Ammon's horn (tissue), 1 donor: Measurements from ENCODE around the gene POU2F2.
A peak's percentile ranks its signal among the peaks of the same experiment; 100 is the strongest.

Experiments used
- DNase-seq: peaks from one replicate; pipeline ENCODE4 v3.0.0-alpha.2; 2016; ENCODE audit warnings: low spot score

Gene POU2F2

DNA sequence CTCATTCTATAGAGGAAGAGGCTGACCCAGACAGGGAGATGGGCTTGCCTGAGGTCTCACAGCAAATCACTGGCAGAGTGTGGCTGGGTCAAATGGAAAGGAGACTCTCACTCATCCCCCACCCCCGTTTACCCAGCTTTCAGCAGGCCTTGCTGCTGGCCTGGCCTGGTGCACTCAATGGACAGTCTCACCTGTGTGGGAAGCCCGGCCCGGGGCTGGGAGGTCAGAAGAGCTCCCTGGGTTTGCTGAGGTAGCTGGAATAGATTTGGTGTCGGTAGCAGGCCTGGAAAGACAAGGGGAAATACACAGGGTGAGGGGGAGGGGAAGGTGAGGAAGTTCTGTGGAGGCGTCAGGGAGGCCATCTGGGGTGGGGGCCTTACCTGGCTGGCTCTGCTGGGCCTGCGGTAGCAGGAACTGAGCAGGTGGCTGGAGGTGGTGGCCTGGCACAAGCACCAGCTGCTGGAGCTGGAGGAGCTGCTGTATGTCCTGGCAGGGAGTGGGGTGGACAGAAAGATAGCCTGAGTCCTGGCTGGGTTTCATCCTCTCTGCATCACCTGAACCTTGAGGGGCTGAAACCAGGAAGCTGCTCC, 32.8 kb downstream of the POU2F2 start:
- DNase-seq, result no peak

DNA sequence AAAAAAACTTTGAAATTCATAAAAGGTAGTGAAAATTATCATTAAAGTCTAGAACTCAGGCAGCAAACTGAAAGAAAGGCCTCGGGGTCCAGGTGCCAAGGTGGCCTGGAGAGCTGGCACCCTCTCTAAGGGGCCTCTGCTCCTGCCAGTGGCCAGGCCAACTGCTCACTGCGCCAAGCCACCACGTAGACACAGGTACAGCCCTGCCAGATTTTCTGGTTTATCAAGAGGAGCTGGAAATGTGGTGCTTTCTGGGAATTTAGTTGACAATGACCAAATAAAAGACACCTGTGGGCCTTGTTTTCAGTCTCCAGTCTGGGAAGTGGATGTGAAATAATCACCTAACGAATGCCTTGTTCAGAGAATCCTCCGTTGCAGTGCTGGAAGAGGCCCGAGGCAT, 33.5 kb downstream of the POU2F2 start:
- DNase-seq, result no peak

DNA sequence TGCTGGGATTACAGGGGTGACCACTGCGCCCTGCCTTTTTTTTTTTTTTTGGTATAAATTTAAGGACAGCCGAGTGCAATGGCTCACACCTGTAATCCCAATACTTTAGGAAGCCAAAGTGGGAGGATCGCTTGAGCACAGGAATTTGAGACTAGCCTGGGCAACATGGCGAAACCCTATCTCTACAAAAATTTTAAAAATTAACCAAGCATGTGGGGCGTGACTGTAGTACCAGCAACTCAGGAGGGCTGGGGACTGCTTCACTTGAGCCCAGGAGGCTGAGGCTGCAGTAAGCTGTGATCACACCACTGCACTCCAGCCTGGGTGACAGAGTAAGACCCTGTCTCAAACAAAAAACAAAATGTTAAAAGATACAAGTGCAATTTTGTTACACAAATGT, 34.8 kb downstream of the POU2F2 start:
- no peak for DNase-seq

DNA sequence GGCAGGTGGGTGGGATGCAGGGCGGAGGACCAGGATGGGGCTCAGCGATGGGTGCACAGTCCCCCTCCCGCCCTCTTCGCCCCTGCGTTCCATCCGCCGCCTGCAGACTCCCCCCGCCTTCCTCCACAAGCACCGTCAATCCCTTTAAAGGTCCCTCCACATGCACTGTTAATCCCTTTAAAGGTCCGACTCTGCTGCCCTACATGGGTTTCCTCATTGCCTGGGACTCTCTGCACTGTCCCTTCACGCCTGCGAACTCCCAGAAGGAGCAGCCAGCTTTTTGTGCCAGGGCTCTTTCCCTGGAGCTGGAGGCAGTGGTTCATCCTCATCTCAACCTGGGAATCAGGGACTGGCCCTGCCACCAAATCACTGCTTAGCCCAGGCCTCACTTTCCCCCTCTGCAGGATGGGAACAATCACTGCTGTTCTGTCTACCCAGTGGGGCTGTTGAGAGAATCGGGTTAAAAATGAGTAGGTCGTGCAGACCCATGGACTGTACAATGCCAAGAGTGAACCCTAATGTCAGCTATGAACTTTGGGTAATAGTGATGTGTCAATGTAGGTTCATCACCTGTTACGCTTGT, 35.9 kb downstream of the POU2F2 start:
- no peak for DNase-seq

GRCh38 chr19:42095814-42096230, 36.4 kb downstream of the POU2F2 start:
- no peak for DNase-seq

- no peak for DNase-seq
These were observed 37.0 kb downstream of the POU2F2 start for GRCh38 chr19:42095142-42095813.

DNA sequence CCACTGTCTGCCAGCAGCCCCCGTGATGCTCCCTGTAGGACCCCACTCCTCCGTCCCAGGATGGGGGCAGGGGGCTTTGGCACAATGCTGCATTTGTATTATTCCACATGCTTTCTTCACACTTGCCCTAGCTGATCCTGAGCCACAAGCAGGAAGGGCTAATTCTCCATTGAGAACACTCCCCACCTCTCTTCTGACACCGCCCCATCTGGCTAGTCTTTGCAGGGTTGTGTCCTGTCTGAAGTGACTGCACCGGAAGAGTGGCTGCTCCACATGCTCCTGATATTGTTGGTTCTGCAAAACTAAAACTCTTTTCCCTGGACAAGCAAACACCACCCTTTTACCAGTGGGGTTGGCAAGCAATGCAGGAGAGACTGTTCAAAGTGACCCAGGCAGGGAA, 38.3 kb downstream of the POU2F2 start:
- no peak for DNase-seq

DNA sequence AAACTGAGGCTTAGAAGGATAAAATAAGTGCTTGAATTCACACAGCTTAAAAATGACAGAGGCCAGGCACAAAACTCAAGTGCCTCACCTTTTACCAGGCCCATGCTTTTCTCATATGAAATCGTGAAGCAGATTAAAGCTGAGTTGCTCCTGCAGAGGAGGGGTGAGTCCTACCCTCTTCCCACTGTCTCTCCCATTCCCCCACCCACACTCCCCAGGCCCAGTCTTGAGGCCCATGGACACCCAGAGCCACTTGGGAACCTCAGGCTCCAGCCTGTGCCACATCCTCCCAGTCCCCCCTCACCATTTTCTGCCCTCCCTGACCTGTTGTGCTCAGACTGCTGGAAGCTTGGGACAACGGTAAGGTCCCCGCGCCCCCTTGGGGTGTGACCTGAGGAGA, 38.7 kb downstream of the POU2F2 start:
- DNase-seq, result no peak

- no peak for DNase-seq
These were observed 39.9 kb downstream of the POU2F2 start for GRCh38 chr19:42092350-42092749.

GRCh38 chr19:42091742-42092141, 40.5 kb downstream of the POU2F2 start:
- DNase-seq, result no peak

- no peak for DNase-seq
These were observed 40.9 kb downstream of the POU2F2 start for GRCh38 chr19:42091300-42091699.

DNA sequence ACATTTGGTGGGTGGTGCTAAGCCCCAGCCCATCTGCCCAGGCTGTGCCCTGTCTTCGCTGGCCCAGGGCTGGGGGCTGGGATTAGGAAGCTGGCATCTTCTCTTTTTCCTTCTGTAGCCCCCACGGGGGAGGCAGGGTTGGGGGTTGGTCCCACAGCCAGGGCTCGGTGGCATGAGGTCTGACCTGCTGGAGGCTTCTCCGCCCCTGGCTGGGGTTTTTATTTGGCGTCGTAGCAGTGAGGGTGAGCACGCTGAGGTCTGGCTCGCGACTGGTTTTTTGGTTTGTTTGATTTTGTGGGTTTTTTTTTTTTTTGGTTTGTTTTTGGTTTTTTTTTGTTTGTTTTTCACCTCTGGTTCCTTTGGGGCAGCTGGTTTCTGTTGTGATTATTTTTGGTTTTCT, 41.6 kb downstream of the POU2F2 start:
- no peak for DNase-seq

DNA sequence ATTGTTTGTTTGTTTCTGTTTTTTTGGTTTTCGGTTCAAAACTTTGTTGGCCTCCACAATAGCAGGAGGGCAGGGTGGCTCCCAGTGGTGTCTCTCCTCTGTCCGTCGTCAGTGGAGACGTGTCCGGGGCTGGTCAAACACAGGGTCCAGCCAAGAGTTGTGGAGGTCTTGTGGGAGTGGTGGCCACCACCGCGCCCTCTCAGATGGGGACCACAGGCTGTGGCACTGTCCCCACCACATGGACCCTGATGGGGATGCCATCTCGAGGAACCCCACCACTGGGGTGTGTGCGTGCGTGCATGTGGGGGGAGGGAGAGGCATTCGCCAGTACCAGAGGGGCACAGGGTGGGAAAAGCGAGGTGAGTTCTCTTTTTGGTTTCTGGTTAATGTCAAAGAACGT, 42.5 kb downstream of the POU2F2 start:
- DNase-seq, result no peak

- DNase-seq, result no peak
These were observed 43.0 kb downstream of the POU2F2 start for GRCh38 chr19:42089191-42089750.

DNA sequence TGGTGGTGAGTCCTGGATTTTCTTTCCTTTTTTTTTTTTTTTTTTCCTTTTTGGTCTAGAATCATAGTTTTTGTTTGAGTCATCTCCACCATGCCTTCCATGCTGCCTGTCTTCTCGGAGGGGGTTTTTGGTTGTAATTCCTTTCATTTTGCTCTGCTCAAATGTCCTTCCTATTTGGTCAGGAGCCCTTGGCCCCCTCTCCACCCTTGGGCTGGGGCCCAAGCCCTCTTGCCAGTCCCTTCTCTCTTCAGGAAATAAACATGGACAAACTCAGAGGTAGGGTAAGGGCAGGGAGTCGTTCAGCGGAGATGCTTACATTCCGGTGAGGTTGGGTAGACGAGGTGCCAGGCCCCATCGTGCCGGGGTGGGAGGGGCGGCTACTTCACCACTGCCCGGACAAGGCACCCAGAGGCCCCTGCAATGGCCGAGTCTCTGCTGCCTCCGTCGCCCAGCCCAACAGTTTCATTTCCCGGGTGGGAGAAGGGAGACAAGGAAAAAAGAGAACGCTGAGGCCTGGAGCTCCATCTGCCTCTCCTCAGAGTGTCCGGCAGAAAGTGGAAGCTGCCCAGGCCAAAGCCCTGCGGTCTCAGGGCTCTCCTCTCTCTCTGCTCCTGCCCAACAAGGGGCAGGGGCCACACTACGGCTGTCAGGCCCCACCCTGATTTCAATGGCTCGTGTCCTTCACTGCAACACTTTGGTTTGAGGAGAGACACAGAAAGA, 43.6 kb downstream of the POU2F2 start:
- no peak for DNase-seq

DNA sequence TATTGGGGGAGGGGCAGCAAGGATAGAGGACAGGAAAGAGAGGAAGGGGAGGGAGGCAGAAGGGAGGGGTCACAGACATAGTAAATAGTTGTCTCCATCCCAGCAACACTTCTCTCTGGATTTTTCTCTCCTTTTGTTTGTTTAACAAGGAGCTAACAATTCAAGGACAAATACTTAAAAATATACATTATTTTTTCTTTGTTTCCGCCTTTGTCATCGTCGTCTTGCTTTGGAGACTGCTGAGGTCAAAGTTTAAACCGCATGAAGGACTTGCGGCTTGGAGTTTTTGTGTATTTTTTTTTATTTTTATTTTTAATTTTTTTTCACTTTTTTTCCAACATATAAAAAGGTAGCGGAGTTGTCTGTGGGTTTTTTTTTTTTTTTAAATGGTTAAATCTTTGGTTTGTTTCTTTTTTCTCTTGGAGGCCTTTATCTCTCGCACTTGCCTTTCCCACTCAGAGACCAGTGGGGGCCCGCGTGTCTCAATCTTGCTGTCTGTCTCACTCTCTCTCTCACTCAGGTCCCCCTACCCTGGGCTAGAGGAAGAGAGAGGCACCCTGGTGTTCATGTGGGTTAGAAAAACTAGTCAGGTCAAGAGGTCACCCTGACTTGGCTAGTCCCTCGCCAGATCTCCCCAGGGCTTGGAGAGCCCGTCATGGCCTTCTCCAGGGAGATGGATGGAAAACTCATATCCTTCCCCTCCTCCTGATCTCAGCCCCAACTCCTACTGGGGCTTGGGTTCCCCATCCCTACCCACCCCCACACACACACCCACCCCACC, 45.3 kb downstream of the POU2F2 start:
- no peak for DNase-seq

- DNase-seq, result no peak
These were observed 46.0 kb downstream of the POU2F2 start for GRCh38 chr19:42086188-42086736.

DNA sequence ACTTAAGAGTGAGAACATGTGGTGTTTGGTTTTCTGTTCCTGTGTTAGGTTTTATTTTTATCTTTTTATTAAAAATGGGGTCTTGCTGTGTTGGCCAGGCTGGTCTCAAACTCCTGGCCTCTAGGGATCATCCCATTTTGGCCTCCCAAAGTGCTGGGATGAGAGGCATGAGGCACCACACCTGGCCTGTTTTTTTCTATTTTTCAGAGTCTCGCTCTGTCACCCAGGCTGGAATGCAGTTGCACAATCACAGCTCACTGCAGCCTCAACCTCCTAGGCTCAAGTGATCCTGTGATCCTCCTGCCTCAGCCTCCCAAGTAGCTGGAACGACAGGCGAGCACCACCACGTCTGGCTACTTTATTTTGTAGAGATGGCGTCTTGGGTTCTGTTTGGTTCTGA, 48.7 kb downstream of the POU2F2 start:
- DNase-seq, result no peak

GRCh38 chr19:42081584-42082203, 50.6 kb downstream of the POU2F2 start:
- DNase-seq, result peak; percentile 56

DNA sequence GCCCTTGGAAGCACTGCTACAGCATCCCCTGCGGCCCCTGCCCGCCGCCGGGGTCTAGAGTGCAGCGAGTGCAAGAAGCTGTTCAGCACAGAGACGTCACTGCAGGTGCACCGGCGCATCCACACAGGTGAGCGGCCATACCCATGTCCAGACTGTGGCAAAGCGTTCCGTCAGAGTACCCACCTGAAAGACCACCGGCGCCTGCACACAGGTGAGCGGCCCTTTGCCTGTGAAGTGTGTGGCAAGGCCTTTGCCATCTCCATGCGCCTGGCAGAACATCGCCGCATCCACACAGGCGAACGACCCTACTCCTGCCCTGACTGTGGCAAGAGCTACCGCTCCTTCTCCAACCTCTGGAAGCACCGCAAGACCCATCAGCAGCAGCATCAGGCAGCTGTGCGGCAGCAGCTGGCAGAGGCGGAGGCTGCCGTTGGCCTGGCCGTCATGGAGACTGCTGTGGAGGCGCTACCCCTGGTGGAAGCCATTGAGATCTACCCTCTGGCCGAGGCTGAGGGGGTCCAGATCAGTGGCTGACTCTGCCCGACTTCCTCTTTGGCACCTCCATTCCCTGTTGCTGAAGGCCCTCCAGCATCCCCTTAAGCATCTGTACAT, 51.4 kb downstream of the POU2F2 start:
- no peak for DNase-seq
